Gastrocnemius medialis (tissue), 4 donors: ENCODE measurements around the gene MAEA. TPM values are rescaled to one million over a fixed set of nuclear protein-coding genes. Genes with fewer than 3 reads are reported as not detected.

Experiments used
- ATAC-seq, 2 donors: fragments of 150-250 bp; one replicate each; pipeline ENCODE4 v1.9.1; 2016
- DNase-seq, 2 donors: peaks; one replicate each; pipeline ENCODE4 v3.0.0-alpha.2; 2019
- H3K27ac ChIP-seq, 4 donors: fragments of 200-600 bp; sonication (generic); 1 replicate in 1 of 4; 2 replicates in 3 of 4; pipeline ENCODE4 v1.5.1; 2016 to 2018; ENCODE audit warnings: mild to moderate bottlenecking in 2 of 4, moderate library complexity in 1 of 4
- H3K27me3 ChIP-seq, 3 donors: fragments of 200-600 bp; sonication (generic) in 2 of 3; 1 replicate in 1 of 3; 2 replicates in 2 of 3; pipeline versions ENCODE4 v1.5.1 to v1.6.0; 2016 to 2019; ENCODE audit warnings: mild to moderate bottlenecking in 1 of 3, moderate library complexity in 1 of 3
- H3K36me3 ChIP-seq, 2 donors: fragments of 200-600 bp; sonication (generic) in 1 of 2; one replicate each; pipeline ENCODE4 v1.5.1; 2017 to 2018
- H3K4me1 ChIP-seq, 2 donors: fragments of 200-600 bp; sonication (generic) in 1 of 2; one replicate each; pipeline ENCODE4 v1.5.1; 2016 to 2017; ENCODE audit warnings: mild to moderate bottlenecking in 2 of 2
- H3K4me3 ChIP-seq, 4 donors: fragments of 200-600 bp; sonication (generic) in 3 of 4; 1 replicate in 1 of 4; 2 replicates in 3 of 4; pipeline ENCODE4 v1.5.1; 2016 to 2019; ENCODE audit warnings: mild to moderate bottlenecking in 2 of 4
- H3K9me3 ChIP-seq, 3 donors: fragments of 200-600 bp; sonication (generic) in 2 of 3; 1 replicate in 1 of 3; 2 replicates in 2 of 3; pipeline ENCODE4 v1.5.1; 2016 to 2019
- CTCF ChIP-seq, 5 experiments: fragments of 450-650 bp in 3 of 5; fragments of 200-600 bp in 2 of 5; sonication (generic) in 2 of 5; IDR thresholded peaks in 4 of 5; conservative IDR thresholded peaks in 1 of 5; 1 replicate in 4 of 5; 2 replicates in 1 of 5; pipeline ENCODE4 v1.5.1; 2016 to 2019; ENCODE audit warnings: antibody characterized with exemption in 5 of 5, mild to moderate bottlenecking in 3 of 5, moderate library complexity in 3 of 5
- POLR2A ChIP-seq, 2 donors: fragments of 450-650 bp; IDR thresholded peaks; one replicate each; pipeline ENCODE4 v1.6.1; 2017; ENCODE audit warnings: antibody characterized with exemption in 2 of 2, mild to moderate bottlenecking in 2 of 2, moderate library complexity in 2 of 2
- in situ Hi-C, 4 donors: fragments of 200-750 bp; cut with MboI; loops; one replicate each; pipeline versions ENCODE4 v1.15.0 to v1.8.0; 2017; ENCODE audit warnings: low sequenced_read_pairs in 4 of 4
- intact Hi-C: fragments of 100-400 bp; cut with DNase I; formaldehyde crosslinking; loops from one replicate; pipeline ENCODE4 v1.15.1; 2023; ENCODE audit warnings: low total_unique reads
- total RNA-seq, 4 donors: library from RNA; depleted of rRNA; stranded (reverse); fragments of >200 nt; gene quantifications; one replicate each; pipeline versions ENCODE4 v1.1.0 to v1.2.3, GENCODE V29; 2016

The MAEA gene
- total RNA-seq, 4 donors from 2014 or later: 30.0 to 42.7 (median 34.3) TPM

- Histone ChIP-seq H3K9me3 (no peaks in the 10 kb centered on the region), H3K27ac (no peak overlapping the region), H3K27me3 (no peaks in the 10 kb centered on the region), H3K4me3 (no peak overlapping the region), H3K4me1 (no peaks in the 10 kb centered on the region), H3K36me3 (peaks cover 0 to 12% of the 10 kb centered on the region in 2 donors)
- no peak for TF ChIP-seq CTCF (IDR thresholded peaks at IDR 0.05 in 4 of 5, conservative IDR thresholded peaks at IDR 0.05 in 1 of 5)
- no peak for TF ChIP-seq POLR2A (IDR thresholded peaks at IDR 0.05)
- in situ Hi-C loops: loop anchor here in 3 of 4 donors (10.0 to 25.0 kb wide), 3 partner anchors 221 to 279 kb away; no protein-coding TSS in a partner anchor
- intact Hi-C loops: no loop called here
- ATAC-seq: no peak
- no peak for DNase-seq
Measured at GRCh38 chr4:1358421-1359143, 68.9 kb downstream of the MAEA start.

GRCh38 chr4:1359144-1359501 lies 69.4 kb downstream of the MAEA start:
- in situ Hi-C loops: loop anchor here in 3 of 4 donors (10.0 to 25.0 kb wide), 3 partner anchors 222 to 278 kb away; no protein-coding TSS in a partner anchor
- H3K36me3 ChIP-seq: peaks cover 0 to 12% of the 10 kb centered on the region in 2 donors
- H3K27me3 ChIP-seq: no peaks in the 10 kb centered on the region
- no peak overlapping the region for H3K4me3 ChIP-seq
- no peak for ATAC-seq
- no peaks in the 10 kb centered on the region for H3K4me1 ChIP-seq
- intact Hi-C loops: no loop called here
- no peak for TF ChIP-seq CTCF (IDR thresholded peaks at IDR 0.05 in 4 of 5, conservative IDR thresholded peaks at IDR 0.05 in 1 of 5)
- TF ChIP-seq POLR2A (IDR thresholded peaks at IDR 0.05): no peak
- no peaks in the 10 kb centered on the region for H3K9me3 ChIP-seq
- no peak overlapping the region for H3K27ac ChIP-seq
- no peak for DNase-seq

- H3K4me3 ChIP-seq: no peak overlapping the region
- no peaks in the 10 kb centered on the region for H3K9me3 ChIP-seq
- no peaks in the 10 kb centered on the region for H3K27me3 ChIP-seq
- in situ Hi-C loops: loop anchor here in 3 of 4 donors (10.0 to 25.0 kb wide), 3 partner anchors 223 to 277 kb away; no protein-coding TSS in a partner anchor
- H3K36me3 ChIP-seq: peaks cover 0 to 9% of the 10 kb centered on the region in 2 donors
- DNase-seq (no peak), ATAC-seq (no peak)
- TF ChIP-seq POLR2A (IDR thresholded peaks at IDR 0.05): no peak
- TF ChIP-seq CTCF (IDR thresholded peaks at IDR 0.05 in 4 of 5, conservative IDR thresholded peaks at IDR 0.05 in 1 of 5): no peak
- intact Hi-C loops: no loop called here
- H3K4me1 ChIP-seq: no peaks in the 10 kb centered on the region
- H3K27ac ChIP-seq: no peak overlapping the region
Measured at GRCh38 chr4:1359976-1360375, 70.3 kb downstream of the MAEA start.

- H3K36me3 ChIP-seq: peaks cover 0 to 4% of the 10 kb centered on the region in 2 donors
Measured at GRCh38 chr4:1360423-1361283, 71.0 kb downstream of the MAEA start.

More at GRCh38 chr4:1360423-1361283, 71.0 kb downstream of the MAEA start:
- no peak for ATAC-seq
- in situ Hi-C loops: loop anchor here in 3 of 4 donors (25.0 kb wide), 2 partner anchors 223 to 277 kb away; no protein-coding TSS in a partner anchor
- TF ChIP-seq POLR2A (IDR thresholded peaks at IDR 0.05) (no peak), CTCF (IDR thresholded peaks at IDR 0.05 in 4 of 5, conservative IDR thresholded peaks at IDR 0.05 in 1 of 5) (no peak)
- Histone ChIP-seq H3K4me1 (no peaks in the 10 kb centered on the region), H3K27ac (no peak overlapping the region), H3K27me3 (no peaks in the 10 kb centered on the region), H3K9me3 (no peaks in the 10 kb centered on the region), H3K4me3 (no peak overlapping the region)
- DNase-seq: no peak
- intact Hi-C loops: no loop called here
